Activated CD8-positive, alpha-beta memory T cell treated with anti-CD3 and anti-CD28 coated beads for 36 hours (primary cell): Measurements from ENCODE around the gene PCDH9. TPM values are rescaled to one million over a fixed set of nuclear protein-coding genes. Genes with fewer than 3 reads are reported as not detected.

Source experiments
- CTCF ChIA-PET: fragments of 350-600 bp; sonication (Branson Sonifier 250); formaldehyde crosslinking; loops from one replicate; lab custom pipeline; 2021; ENCODE audit warnings: antibody characterized with exemption; lab: Charles Lee
- POLR2A ChIA-PET: fragments of 350-600 bp; sonication (Branson Sonifier 250); formaldehyde crosslinking; loops from one replicate; lab custom pipeline; 2021; ENCODE audit warnings: antibody characterized with exemption; lab: Charles Lee
- total RNA-seq, 2 experiments: library from RNA; stranded (reverse); gene quantifications; one replicate each; pipeline ENCODE4 v1.2.3, GENCODE V29; 2021

The PCDH9 gene
- total RNA-seq, 2 experiments from 2014 or later = 0.13 to 0.17 TPM

- ChIA-PET POLR2A (no interaction called here), CTCF (no interaction called here)
Measured at GRCh38 chr13:66759919-66760318, 470.2 kb downstream of the PCDH9 start.

GRCh38 chr13:66751691-66752090 lies 478.4 kb downstream of the PCDH9 start:
- POLR2A ChIA-PET = no interaction called here
- CTCF ChIA-PET = no interaction called here

- POLR2A ChIA-PET = no interaction called here
- CTCF ChIA-PET = no interaction called here
Measured at GRCh38 chr13:66748712-66749111, 481.4 kb downstream of the PCDH9 start.

- CTCF ChIA-PET = no interaction called here
- POLR2A ChIA-PET = no interaction called here
Measured at GRCh38 chr13:66745307-66745706, 484.8 kb downstream of the PCDH9 start.

GRCh38 chr13:66723576-66723975 lies 506.6 kb downstream of the PCDH9 start:
- POLR2A ChIA-PET = no interaction called here
- CTCF ChIA-PET = no interaction called here

GRCh38 chr13:66716538-66716937 lies 513.6 kb downstream of the PCDH9 start:
- ChIA-PET POLR2A (no interaction called here), CTCF (no interaction called here)

GRCh38 chr13:66714795-66715194 lies 515.3 kb downstream of the PCDH9 start:
- ChIA-PET CTCF (no interaction called here), POLR2A (no interaction called here)

- ChIA-PET CTCF (no interaction called here), POLR2A (no interaction called here)
Measured at GRCh38 chr13:66704110-66704509, 526.0 kb downstream of the PCDH9 start.

- CTCF ChIA-PET = no interaction called here
Measured at GRCh38 chr13:66703597-66703996, 526.5 kb downstream of the PCDH9 start.

GRCh38 chr13:66700117-66700601 lies 530.0 kb downstream of the PCDH9 start:
- ChIA-PET CTCF (no interaction called here), POLR2A (no interaction called here)

More at GRCh38 chr13:66703597-66703996, 526.5 kb downstream of the PCDH9 start:
- POLR2A ChIA-PET = no interaction called here

- CTCF ChIA-PET = interaction anchor here (0.6 kb wide), 1 partner anchor 190 kb away, joined by 3 read pairs; no protein-coding TSS in a partner anchor
- POLR2A ChIA-PET = no interaction called here
Measured at GRCh38 chr13:66693656-66694055, 536.5 kb downstream of the PCDH9 start.

- POLR2A ChIA-PET = no interaction called here
- CTCF ChIA-PET = no interaction called here
Measured at GRCh38 chr13:66691149-66691548, 539.0 kb downstream of the PCDH9 start.

GRCh38 chr13:66689628-66690027 lies 540.5 kb downstream of the PCDH9 start:
- POLR2A ChIA-PET = no interaction called here
- CTCF ChIA-PET = no interaction called here

- CTCF ChIA-PET = no interaction called here
Measured at GRCh38 chr13:66689037-66689619, 541.0 kb downstream of the PCDH9 start.

GRCh38 chr13:66681403-66681802 lies 548.7 kb downstream of the PCDH9 start:
- POLR2A ChIA-PET = no interaction called here
- CTCF ChIA-PET = no interaction called here

More at GRCh38 chr13:66689037-66689619, 541.0 kb downstream of the PCDH9 start:
- POLR2A ChIA-PET = no interaction called here

GRCh38 chr13:66680031-66680430 lies 550.1 kb downstream of the PCDH9 start:
- ChIA-PET CTCF (no interaction called here), POLR2A (no interaction called here)

- CTCF ChIA-PET = no interaction called here
- POLR2A ChIA-PET = no interaction called here
Measured at GRCh38 chr13:66675620-66676019, 554.5 kb downstream of the PCDH9 start.

GRCh38 chr13:66673401-66673800 lies 556.7 kb downstream of the PCDH9 start:
- CTCF ChIA-PET = no interaction called here
- POLR2A ChIA-PET = no interaction called here

- POLR2A ChIA-PET = no interaction called here
- CTCF ChIA-PET = no interaction called here
Measured at GRCh38 chr13:66665991-66666390, 564.1 kb downstream of the PCDH9 start.

- ChIA-PET CTCF (no interaction called here), POLR2A (no interaction called here)
Measured at GRCh38 chr13:66663711-66664110, 566.4 kb downstream of the PCDH9 start.

- POLR2A ChIA-PET = no interaction called here
- CTCF ChIA-PET = no interaction called here
Measured at GRCh38 chr13:66663206-66663605, 566.9 kb downstream of the PCDH9 start.

GRCh38 chr13:66661336-66661735 lies 568.8 kb downstream of the PCDH9 start:
- CTCF ChIA-PET = no interaction called here
- POLR2A ChIA-PET = no interaction called here
